ENCODE measurements around the gene GRIA4. TPM values are rescaled to one million over a fixed set of nuclear protein-coding genes. Genes with fewer than 3 reads are reported as not detected.
A peak's percentile ranks its signal among the peaks of the same experiment; 100 is the strongest.

Gene GRIA4
- polyA plus RNA-seq, 1 experiment = not detected

GRCh38 chr11:105582497-105582896 lies 27.4 kb upstream of the GRIA4 start:
- TF ChIP-seq, protein P1, sequence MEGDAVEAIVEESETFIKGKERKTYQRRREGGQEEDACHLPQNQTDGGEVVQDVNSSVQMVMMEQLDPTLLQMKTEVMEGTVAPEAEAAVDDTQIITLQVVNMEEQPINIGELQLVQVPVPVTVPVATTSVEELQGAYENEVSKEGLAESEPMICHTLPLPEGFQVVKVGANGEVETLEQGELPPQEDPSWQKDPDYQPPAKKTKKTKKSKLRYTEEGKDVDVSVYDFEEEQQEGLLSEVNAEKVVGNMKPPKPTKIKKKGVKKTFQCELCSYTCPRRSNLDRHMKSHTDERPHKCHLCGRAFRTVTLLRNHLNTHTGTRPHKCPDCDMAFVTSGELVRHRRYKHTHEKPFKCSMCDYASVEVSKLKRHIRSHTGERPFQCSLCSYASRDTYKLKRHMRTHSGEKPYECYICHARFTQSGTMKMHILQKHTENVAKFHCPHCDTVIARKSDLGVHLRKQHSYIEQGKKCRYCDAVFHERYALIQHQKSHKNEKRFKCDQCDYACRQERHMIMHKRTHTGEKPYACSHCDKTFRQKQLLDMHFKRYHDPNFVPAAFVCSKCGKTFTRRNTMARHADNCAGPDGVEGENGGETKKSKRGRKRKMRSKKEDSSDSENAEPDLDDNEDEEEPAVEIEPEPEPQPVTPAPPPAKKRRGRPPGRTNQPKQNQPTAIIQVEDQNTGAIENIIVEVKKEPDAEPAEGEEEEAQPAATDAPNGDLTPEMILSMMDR (IDR thresholded peaks at IDR 0.05; ENCODE audit: insufficient read depth, low read depth, low read length) = no peak
- ChIA-PET POLR2A (no interaction called here), CTCF (interaction anchor here (0.9 kb wide), 1 partner anchor 15 kb away, joined by 3 read pairs; no protein-coding TSS in a partner anchor)
- DNase-seq (ENCODE audit: low read depth) = no peak
- H3K36me3 ChIP-seq (ENCODE audit: control insufficient read depth, insufficient read depth, low read length) = no peaks in the 10 kb centered on the region
- no peak overlapping the region for H3K4me3 ChIP-seq (ENCODE audit: low read depth, low read length)
- no peaks in the 10 kb centered on the region for H3K27me3 ChIP-seq (ENCODE audit: control insufficient read depth, insufficient read depth, low read length)

DNA sequence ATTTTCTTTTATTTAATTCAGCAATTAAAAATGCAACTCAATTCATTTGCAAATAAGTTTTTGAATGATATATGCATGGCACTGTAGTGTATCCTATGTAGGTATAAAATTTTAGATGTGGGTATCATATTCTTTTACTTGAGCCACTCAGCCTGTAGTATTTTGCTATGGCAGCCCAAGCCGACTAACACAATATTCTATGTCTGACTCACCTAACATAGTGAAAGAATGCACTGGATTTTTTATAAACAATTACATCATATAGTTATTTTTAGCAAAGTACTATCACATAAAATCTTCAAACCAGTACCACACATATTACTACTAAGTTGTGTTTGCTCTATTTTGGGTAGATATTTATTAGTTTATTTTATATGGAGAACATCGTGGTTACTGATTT lies 21.9 kb upstream of the GRIA4 start:
- TF ChIP-seq, protein P1 (IDR thresholded peaks at IDR 0.05; ENCODE audit: insufficient read depth, low read depth, low read length) = no peak
- peak; percentile 45 for DNase-seq (ENCODE audit: low read depth)
- POLR2A ChIA-PET = no interaction called here

DNA sequence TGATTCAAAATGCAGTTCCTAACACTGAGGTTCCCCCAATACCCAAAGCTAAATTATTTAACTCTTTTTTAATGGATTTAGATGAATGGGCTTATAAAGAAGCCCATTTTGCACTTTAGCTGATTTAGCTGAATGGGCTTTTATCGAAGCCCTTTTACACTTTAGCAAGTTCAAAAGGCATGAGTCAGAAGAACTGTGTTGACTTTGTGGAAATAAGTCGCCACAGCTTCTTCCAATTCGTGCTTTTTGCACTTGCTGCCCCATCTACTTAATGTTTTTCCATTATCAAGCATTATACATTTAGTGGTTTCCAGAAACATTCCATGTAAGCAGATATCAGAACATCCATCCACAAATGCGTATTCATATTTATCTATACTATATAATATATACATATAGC lies 20.5 kb upstream of the GRIA4 start:
- CTCF ChIA-PET = no interaction called here
- no peak for DNase-seq (ENCODE audit: low read depth)

More for the DNA sequence above, 21.9 kb upstream of the GRIA4 start:
- H3K4me3 ChIP-seq (ENCODE audit: low read depth, low read length) = no peak overlapping the region
- no peaks in the 10 kb centered on the region for H3K27me3 ChIP-seq (ENCODE audit: control insufficient read depth, insufficient read depth, low read length)
- H3K36me3 ChIP-seq (ENCODE audit: control insufficient read depth, insufficient read depth, low read length) = no peaks in the 10 kb centered on the region
- CTCF ChIA-PET = interaction anchor here (0.6 kb wide), 1 partner anchor 33 kb away, joined by 3 read pairs; no protein-coding TSS in a partner anchor

DNA sequence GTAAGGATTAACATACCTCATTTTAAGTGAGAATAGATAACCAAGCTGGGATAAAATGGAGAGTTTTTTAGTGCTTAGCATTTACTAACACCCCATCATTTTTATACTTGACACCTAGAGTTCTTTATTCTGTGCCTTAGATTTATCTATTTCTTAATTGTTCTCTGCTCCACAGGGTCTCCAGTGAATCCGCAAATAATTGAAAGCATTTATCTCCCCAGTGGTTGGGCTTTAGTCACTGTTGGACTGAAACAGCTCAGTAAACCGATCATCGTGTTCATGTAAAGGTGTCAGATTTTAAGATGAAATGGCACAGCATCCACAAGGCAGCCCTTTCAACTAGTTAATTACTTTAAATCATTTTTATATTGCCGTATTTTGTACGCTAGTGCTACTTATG lies 17.8 kb upstream of the GRIA4 start:
- TF ChIP-seq, protein P1 (IDR thresholded peaks at IDR 0.05; ENCODE audit: insufficient read depth, low read depth, low read length) = no peak
- no peaks in the 10 kb centered on the region for H3K27me3 ChIP-seq (ENCODE audit: control insufficient read depth, insufficient read depth, low read length)
- ChIA-PET POLR2A (no interaction called here), CTCF (no interaction called here)
- no peak overlapping the region for H3K4me3 ChIP-seq (ENCODE audit: low read depth, low read length)
- H3K36me3 ChIP-seq (ENCODE audit: control insufficient read depth, insufficient read depth, low read length) = no peaks in the 10 kb centered on the region
- no peak for DNase-seq (ENCODE audit: low read depth)

More for the DNA sequence above, 20.5 kb upstream of the GRIA4 start:
- TF ChIP-seq, protein P1 (IDR thresholded peaks at IDR 0.05; ENCODE audit: insufficient read depth, low read depth, low read length) = no peak
- H3K27me3 ChIP-seq (ENCODE audit: control insufficient read depth, insufficient read depth, low read length) = no peaks in the 10 kb centered on the region
- H3K36me3 ChIP-seq (ENCODE audit: control insufficient read depth, insufficient read depth, low read length) = no peaks in the 10 kb centered on the region
- H3K4me3 ChIP-seq (ENCODE audit: low read depth, low read length) = no peak overlapping the region
- POLR2A ChIA-PET = no interaction called here

DNA sequence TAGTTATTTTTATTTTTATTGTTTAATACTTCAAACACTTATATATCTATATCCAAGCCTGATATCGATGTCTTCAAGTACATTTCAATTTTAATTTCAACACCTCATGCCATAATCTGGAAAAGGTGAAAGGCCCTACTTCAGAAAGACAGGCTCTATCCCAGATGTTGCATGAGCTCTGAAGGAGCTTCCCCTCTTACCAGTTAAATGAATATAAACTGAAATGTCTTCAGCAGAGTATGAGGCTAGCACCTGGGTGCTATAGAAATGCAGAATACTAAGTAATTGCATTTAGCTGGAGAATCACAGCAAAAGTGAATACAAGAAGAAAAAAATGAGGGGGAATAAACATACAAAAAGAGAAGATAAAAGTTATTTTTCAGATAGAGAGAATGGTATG lies 11.5 kb upstream of the GRIA4 start:
- H3K36me3 ChIP-seq (ENCODE audit: control insufficient read depth, insufficient read depth, low read length) = no peaks in the 10 kb centered on the region
- POLR2A ChIA-PET = no interaction called here
- H3K27me3 ChIP-seq (ENCODE audit: control insufficient read depth, insufficient read depth, low read length) = no peaks in the 10 kb centered on the region
- no peak overlapping the region for H3K4me3 ChIP-seq (ENCODE audit: low read depth, low read length)
- CTCF ChIA-PET = interaction anchor here (1.6 kb wide), 1 partner anchor 16 kb away, joined by 3 read pairs; no protein-coding TSS in a partner anchor
- TF ChIP-seq, protein P1 (IDR thresholded peaks at IDR 0.05; ENCODE audit: insufficient read depth, low read depth, low read length) = no peak
- DNase-seq (ENCODE audit: low read depth) = no peak
